Measurements from ENCODE around the gene TCHP.

Gene TCHP

GRCh38 chr12:109963330-109963729 is 63.3 kb downstream of the TCHP start:
- DNase-seq (ENCODE audit: low spot score) = no peak

GRCh38 chr12:109963743-109964429 is 63.8 kb downstream of the TCHP start:
- DNase-seq (ENCODE audit: low spot score) = peak; percentile 66

GRCh38 chr12:109966546-109966945 is 66.5 kb downstream of the TCHP start:
- no peak for DNase-seq (ENCODE audit: low spot score)

GRCh38 chr12:109967383-109968031 is 67.4 kb downstream of the TCHP start:
- DNase-seq (ENCODE audit: low spot score) = no peak
